ENCODE measurements around the gene PRDM16.
A peak's percentile ranks its signal among the peaks of the same experiment; 100 is the strongest.
"Not testable (repeated sequence)": the region's sequence is repeated elsewhere in the genome, so short reads cannot be mapped to it uniquely, and the experiment has no call there.

The PRDM16 gene

DNA sequence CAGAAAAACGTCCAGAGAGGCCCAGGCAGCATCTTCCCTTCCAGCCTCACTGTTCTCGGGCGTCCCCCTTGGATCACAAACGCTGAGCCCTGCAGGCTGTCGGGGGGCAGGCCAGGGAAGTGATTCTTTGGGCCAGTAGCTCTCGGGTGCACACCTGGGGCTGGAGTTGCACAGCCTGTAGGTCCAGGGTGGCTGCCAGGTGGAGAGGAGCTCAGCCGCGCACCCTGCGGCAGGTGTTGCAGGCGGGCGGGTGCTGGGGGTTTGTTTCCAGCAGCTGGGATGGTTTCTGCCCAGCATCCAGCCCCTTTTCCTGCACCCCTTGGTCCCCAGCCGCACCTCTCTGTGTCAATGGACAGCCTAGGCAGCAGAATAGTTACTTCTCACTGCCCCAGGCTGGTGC, 15.7 kb downstream of the PRDM16 start:
- DNase-seq: no peak

DNA sequence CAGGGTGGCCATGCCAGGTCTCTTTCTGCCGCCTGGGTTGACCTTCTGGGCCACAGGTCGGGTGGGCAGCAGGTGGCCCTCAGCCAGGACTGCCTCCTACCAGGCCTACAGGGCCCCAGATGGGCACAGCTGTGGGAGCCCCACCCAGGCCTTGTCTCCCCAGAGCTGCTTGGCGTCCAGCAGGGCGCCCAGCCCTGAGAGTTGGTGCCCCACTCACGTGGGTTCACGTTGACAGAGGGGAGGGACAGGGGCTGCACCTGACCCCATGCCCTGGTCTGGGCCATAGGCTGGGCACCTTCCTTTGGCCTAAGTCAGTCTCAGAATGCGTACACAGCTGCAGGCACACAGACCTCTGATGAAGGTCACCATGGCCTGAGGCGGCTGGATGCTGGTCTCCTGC, 16.7 kb downstream of the PRDM16 start:
- no peak for DNase-seq

GRCh38 chr1:3086272-3086974, 17.4 kb downstream of the PRDM16 start:
- DNase-seq: no peak

DNA sequence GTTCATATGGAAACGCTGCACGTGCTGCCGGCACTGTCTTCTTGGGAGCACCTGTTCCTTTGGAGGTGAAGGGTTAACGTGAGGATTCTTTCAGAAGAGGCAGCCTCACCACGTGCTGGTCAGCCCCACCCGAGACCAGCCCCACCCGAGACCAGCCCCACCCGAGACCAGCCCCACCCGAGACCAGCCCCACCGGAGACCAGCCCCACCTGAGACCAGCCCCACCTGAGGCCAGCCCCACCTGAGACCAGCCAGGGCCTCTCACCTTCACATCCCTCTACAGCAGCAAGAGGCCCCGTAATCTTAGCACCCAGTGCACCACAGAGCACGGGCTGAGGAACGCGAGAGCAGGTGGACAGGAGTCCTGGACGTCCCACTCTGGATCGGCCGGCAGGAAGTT, 18.0 kb downstream of the PRDM16 start:
- DNase-seq: no peak

GRCh38 chr1:3087946-3088668, 19.1 kb downstream of the PRDM16 start:
- DNase-seq: not testable (repeated sequence)

DNA sequence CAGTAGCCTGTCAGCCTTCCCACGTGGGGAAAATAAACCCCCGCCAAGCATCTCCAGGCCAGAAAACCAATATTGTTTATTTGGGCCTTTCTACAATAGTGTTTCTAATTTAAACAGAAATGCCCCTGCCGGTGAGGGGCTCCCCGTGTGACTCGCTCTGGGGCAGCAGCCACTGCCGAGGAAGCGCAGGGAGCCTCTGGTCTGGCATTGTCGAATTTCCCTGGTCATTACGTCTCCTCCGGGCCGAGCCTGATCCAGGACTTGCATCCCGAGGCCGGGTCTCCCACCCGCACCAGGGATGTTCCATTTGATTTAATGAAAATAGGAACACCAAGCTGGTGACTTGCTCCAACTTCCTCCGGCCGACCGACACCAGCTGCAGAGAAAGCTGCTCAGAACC, 20.5 kb downstream of the PRDM16 start:
- DNase-seq: no peak

GRCh38 chr1:3091334-3091733, 22.3 kb downstream of the PRDM16 start:
- no peak for DNase-seq

DNA sequence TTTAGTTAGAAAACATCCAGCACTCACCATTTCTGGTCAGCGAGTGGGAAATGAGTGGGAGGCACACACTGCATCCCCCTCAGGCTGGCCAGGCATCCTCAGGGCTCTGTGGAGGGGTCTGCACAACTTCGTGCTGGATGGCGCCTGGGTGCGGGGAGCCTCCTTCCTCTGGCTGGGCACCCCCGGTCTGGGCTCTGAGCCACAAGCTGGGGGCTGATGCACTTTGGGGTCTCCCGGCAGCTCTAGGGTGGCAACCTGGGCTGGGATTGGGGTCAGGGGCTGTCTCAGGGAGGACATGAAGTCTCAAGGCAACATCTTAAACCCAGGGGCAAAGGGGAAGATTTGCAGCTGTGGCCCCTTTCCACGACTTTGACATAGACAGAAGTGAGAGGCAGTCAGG, 23.5 kb downstream of the PRDM16 start:
- no peak for DNase-seq

DNA sequence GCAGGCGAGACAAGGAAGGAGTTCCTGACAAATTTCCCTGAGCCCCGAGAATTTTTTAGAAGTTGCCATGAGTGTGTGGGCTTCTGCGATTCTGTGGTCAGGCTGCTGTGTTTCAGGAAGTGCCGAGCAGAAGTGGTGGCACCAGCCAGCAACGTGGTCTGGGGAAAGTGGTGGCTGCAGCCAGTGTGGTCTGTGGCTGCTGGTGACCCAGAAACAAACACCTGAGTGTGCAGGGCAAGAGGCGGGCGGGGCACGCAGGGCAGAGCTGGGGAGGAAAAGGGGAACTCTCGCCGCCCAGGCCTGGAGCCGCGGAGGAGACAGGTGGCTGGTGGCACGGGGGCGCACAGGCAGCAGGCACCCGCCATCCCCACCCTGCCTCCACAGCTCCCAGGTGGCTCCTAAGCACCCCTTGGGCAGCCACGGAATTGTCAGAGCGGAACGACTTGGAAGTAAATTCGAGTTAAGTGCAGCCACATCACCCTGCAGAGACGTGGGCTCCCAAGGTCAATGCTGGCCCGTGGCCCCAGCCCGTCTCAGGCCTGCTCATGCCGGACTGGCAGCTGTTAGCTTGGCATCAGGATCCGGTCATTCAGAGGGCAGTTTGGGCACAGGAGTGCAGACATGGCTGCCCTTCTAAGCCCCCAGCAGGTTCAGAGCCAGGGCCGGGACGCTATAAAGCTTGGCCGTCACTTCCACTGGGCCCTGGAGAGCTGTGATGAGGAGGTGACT, 25.1 kb downstream of the PRDM16 start:
- DNase-seq: no peak

- DNase-seq: no peak
Observed at GRCh38 chr1:3094863-3095780, 26.1 kb downstream of the PRDM16 start.

- no peak for DNase-seq
Observed at GRCh38 chr1:3096345-3096744, 27.3 kb downstream of the PRDM16 start.

- no peak for DNase-seq
Observed at GRCh38 chr1:3097231-3097630, 28.2 kb downstream of the PRDM16 start.

- DNase-seq: no peak
Observed at GRCh38 chr1:3097861-3098260, 28.9 kb downstream of the PRDM16 start.

DNA sequence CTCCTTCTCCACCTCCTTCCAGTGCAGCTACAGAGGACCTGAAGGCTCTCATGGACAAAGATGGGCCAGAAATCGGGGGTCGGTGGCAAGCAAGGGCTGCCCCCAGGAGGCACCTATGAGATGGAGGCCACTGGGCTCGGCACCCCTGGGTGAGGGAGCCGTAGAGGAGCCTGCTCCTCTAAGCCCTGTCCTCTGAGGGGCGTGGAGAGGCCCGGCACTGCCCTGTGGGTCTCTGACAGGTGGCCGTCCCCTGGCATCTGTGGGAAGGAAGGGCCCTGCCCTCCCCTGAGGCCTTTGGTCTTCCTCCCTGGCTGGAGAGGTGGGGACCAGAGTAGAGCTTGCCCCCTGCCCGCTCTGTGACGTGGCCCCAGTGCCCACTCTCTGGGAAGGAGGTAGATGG, 30.9 kb downstream of the PRDM16 start:
- no peak for DNase-seq

DNA sequence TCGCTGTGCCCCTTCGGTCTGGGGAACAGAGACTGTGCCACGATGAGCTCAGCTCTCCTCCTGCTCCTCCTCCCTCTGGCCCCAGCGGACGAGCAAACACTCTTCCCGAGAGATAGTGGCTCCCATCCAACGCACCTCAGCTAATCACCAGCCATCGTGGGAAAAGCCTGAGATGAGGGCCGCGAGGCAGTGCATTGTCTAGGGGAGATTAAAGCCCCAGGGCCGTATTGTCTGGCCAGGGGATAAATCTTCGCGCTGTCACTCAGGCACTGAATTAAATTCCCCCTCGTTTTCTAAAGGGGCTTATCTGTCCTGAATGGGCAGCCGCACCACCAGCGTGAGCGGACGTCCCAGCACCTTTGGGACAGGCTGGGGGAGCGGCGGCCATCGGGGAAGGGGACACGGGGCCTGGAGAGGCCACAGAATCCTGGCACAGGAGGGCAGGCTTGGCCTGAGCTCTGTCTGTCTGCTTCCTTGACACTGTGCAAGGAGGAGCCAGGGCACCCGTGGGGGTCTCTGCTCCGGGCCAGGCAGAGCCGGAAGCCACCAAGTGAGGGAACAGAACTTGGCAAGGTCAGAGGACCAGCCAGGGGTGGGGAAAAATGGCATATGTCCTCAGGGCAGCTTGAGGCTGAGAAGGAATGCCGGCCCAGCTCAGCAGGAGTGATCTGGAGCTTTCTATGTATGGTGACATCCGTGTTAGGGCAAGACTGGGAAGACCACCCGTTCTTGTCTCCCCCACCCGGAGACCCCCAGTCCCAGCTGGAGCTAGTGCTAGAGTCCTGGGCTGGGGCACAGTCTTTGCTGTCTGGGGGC, 32.3 kb downstream of the PRDM16 start:
- peak; percentile 68 for DNase-seq

GRCh38 chr1:3102641-3103040, 33.6 kb downstream of the PRDM16 start:
- no peak for DNase-seq

DNA sequence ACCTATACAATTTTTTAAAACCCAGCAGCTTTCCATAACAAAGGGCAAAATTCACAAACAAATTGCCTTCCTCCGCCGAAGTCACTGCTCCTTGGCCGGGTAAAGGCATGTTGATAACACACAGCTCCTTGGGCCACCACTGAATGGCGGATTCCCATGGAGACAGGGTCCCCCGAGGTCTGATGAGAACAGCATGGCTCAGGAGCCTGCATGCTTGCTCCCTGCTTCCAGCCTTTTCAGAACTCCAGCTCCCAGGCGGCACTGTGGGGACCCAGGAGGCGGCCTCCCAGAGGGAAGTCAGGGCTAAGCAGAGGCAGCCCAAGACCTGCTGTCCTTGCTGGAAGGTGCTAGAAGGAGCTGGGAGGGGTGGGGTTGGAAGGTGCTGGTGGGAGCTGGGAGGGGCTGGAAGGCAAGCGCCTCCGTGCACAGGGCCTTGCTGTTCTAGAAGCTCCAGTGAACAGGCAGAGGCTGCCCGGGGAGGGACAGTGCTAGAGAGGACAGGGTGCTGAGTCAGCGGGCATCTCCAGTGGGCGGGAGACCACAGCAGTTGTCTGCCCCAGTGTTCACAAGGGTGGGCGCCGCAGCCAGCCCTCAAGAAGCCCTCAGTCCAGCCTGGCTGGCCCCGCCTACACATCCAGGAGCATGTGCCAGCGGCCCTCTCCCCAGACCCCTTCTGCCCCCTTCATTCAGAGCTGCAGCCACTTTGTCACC, 35.1 kb downstream of the PRDM16 start:
- DNase-seq: no peak

GRCh38 chr1:3105167-3105863, 36.3 kb downstream of the PRDM16 start:
- peak; percentile 96 for DNase-seq

GRCh38 chr1:3106216-3106615, 37.2 kb downstream of the PRDM16 start:
- DNase-seq: no peak

DNA sequence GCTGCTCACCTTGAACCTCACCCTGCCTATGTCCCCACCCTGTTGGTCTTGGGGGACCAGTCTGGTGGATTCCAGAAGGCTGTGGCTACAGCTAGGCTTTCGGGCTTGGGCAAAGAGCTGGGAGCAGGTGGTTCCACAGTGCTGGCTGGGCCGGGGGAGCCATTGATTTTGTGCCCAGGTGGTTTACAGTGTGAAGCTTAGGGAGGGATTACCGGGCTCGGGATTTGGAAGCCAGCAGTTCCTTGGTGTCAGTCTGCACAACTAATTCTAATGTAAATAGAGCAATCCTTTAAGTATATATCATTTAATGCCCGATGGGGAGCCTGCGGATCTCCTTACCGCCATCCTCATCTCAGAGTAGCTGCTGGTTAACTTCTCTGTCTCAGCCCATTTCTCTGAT, 38.2 kb downstream of the PRDM16 start:
- no peak for DNase-seq

DNA sequence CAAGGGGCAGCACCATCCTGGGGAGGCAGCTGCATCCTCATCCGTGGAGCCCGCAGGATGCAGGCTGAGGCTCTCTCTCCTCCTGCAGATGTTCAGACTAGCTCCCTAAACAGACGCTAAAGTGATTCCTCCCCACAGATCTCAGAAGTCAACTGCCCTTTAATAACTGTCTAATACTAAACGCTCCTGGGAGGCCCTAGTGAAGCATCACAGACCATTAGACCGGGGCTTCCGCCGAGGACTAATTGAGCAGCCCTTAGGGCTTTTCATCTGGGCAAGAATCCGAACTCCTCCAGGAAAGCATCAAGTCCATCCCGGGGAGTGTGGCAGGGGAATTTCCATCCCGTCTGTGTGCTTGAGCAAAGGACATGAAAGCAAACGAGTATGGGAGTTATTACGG, 40.4 kb downstream of the PRDM16 start:
- DNase-seq: no peak
